Measurements from ENCODE around the gene DHX9. TPM values are rescaled to one million over a fixed set of nuclear protein-coding genes. Genes with fewer than 3 reads are reported as not detected.

The DHX9 gene
- total RNA-seq, 1 experiment from 2014 or later = 384 TPM

DNA sequence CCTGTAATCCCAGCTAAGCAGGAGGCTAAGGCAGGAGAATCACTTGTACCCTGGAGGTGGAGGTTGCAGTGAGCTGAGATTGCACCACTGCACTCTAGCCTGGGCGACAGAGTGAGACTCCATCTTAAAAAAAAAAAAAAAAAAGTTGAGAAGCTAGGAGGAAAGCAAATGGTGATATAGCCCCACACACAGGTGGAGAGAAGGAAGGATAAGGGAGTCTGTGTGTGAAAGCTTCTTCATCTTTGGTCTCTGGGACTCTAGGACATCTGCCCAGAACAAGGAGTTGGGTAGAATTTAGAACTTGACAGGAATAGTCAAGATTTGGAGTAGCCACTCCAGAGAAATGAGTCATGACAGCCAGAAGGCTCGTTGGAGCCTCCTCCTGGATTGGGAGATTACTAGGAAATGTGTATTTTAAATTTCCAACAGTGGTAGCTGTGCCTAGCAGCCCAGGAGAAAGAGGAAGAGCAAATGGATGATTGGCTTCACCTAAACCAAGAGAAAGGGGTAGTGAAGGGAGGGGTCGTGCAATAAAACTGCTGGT lies 29.7 kb upstream of the DHX9 start:
- ChIA-PET POLR2A (ENCODE audit: low non-redundant PET) (no interaction called here), CTCF (no interaction called here)
- no peak overlapping the region for H3K27ac ChIP-seq (ENCODE audit: low read depth, low read length, poor library complexity, severe bottlenecking)
- TF ChIP-seq EZH2 (IDR thresholded peaks at IDR 0.05; ENCODE audit: borderline replicate concordance, low read depth, low read length, poor library complexity, severe bottlenecking) (no peak), CTCF (conservative IDR thresholded peaks at IDR 0.05; ENCODE audit: low read depth, low read length) (no peak)
- H3K36me3 ChIP-seq (ENCODE audit: insufficient read depth, low read length, poor library complexity, severe bottlenecking) = no peaks in the 10 kb centered on the region
- H3K4me3 ChIP-seq (ENCODE audit: low read depth, low read length, poor library complexity, severe bottlenecking) = no peak overlapping the region
- intact Hi-C loops (cut with micrococcal nuclease; ENCODE audit: unreplicated experiment) = no loop called here
- no peak for DNase-seq (ENCODE audit: low spot score)
- BruUV-seq (replicated peaks) = no TSS peak
- no peaks in the 10 kb centered on the region for H3K9me3 ChIP-seq (ENCODE audit: low read depth, low read length, poor library complexity, severe bottlenecking)
- no peaks in the 10 kb centered on the region for H3K27me3 ChIP-seq (replicated peaks; ENCODE audit: insufficient read depth, low read depth, low read length, poor library complexity)
- no peaks in the 10 kb centered on the region for H3K4me1 ChIP-seq (ENCODE audit: insufficient read depth, low read length, poor library complexity, severe bottlenecking)

DNA sequence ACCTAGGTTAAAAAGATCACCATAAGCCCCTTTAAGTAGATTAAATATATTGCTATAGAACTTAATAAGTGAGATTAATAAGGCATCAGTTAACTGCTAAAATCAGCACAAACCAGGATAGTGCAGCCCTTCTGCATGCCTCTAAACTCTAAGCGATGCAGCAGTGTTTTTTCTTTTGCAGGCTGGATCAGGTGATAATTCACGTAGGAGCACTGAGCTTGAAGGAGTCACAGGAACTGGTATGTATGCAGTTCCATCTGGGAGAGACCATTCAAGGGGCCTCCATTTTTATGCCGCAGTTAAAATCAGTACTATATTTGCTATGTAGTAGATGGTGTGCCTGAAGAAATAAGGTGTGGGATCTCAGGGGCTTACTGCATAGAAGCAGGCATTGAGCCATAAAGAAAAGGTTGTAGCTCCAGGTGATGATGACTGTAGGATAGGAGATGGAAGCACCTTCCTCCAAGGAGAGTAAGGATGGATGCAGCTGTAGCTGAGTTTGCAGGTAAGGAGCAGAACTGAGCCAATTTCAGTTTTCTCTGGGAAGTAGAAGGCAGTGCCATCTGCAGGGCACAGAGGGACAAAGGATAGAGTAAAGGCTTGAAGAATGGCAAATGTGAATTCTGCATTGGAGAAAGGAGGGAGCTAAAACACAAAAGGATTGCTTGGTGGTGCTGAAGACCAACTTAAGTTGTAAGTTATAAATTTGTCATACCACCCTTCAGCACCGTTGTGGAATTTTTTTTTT lies 27.0 kb upstream of the DHX9 start:
- H3K4me3 ChIP-seq (ENCODE audit: low read depth, low read length, poor library complexity, severe bottlenecking) = no peak overlapping the region
- TF ChIP-seq CTCF (conservative IDR thresholded peaks at IDR 0.05; ENCODE audit: low read depth, low read length) (peak; percentile 28; the same call in 1 of the 2 replicates), EZH2 (IDR thresholded peaks at IDR 0.05; ENCODE audit: borderline replicate concordance, low read depth, low read length, poor library complexity, severe bottlenecking) (no peak)
- CTCF ChIA-PET = no interaction called here

GRCh38 chr1:182816863-182817262 lies 22.3 kb upstream of the DHX9 start:
- no peaks in the 10 kb centered on the region for H3K27me3 ChIP-seq (replicated peaks; ENCODE audit: insufficient read depth, low read depth, low read length, poor library complexity)
- H3K4me1 ChIP-seq (ENCODE audit: insufficient read depth, low read length, poor library complexity, severe bottlenecking) = no peaks in the 10 kb centered on the region
- no TSS peak for BruUV-seq (replicated peaks)
- no peak overlapping the region for H3K27ac ChIP-seq (ENCODE audit: low read depth, low read length, poor library complexity, severe bottlenecking)
- POLR2A ChIA-PET (ENCODE audit: low non-redundant PET) = no interaction called here
- CTCF ChIA-PET = no interaction called here
- H3K4me3 ChIP-seq (ENCODE audit: low read depth, low read length, poor library complexity, severe bottlenecking) = no peak overlapping the region
- no peak for DNase-seq (ENCODE audit: low spot score)
- intact Hi-C loops (cut with micrococcal nuclease; ENCODE audit: unreplicated experiment) = no loop called here
- H3K9me3 ChIP-seq (ENCODE audit: low read depth, low read length, poor library complexity, severe bottlenecking) = no peaks in the 10 kb centered on the region
- H3K36me3 ChIP-seq (ENCODE audit: insufficient read depth, low read length, poor library complexity, severe bottlenecking) = no peaks in the 10 kb centered on the region
- TF ChIP-seq CTCF (conservative IDR thresholded peaks at IDR 0.05; ENCODE audit: low read depth, low read length) (no peak), EZH2 (IDR thresholded peaks at IDR 0.05; ENCODE audit: borderline replicate concordance, low read depth, low read length, poor library complexity, severe bottlenecking) (no peak)

More for the DNA sequence above, 27.0 kb upstream of the DHX9 start:
- H3K27me3 ChIP-seq (replicated peaks; ENCODE audit: insufficient read depth, low read depth, low read length, poor library complexity) = no peaks in the 10 kb centered on the region
- H3K36me3 ChIP-seq (ENCODE audit: insufficient read depth, low read length, poor library complexity, severe bottlenecking) = no peaks in the 10 kb centered on the region
- POLR2A ChIA-PET (ENCODE audit: low non-redundant PET) = no interaction called here
- no TSS peak for BruUV-seq (replicated peaks)
- no peaks in the 10 kb centered on the region for H3K9me3 ChIP-seq (ENCODE audit: low read depth, low read length, poor library complexity, severe bottlenecking)
- intact Hi-C loops (cut with micrococcal nuclease; ENCODE audit: unreplicated experiment) = no loop called here
- no peaks in the 10 kb centered on the region for H3K4me1 ChIP-seq (ENCODE audit: insufficient read depth, low read length, poor library complexity, severe bottlenecking)
- no peak overlapping the region for H3K27ac ChIP-seq (ENCODE audit: low read depth, low read length, poor library complexity, severe bottlenecking)
- no peak for DNase-seq (ENCODE audit: low spot score)
